Panc1 (cell line): ENCODE results near the gene TMEM203. TPM values are rescaled to one million over a fixed set of nuclear protein-coding genes. Genes with fewer than 3 reads are reported as not detected.

ENCODE experiments used
- ATAC-seq: fragments of 200-7000 bp; cut with Tn5 transposase; 2 replicates; pipeline ENCODE4 v1.9.1; 2020; ENCODE audit warnings: mild to moderate bottlenecking, moderate library complexity
- BruUV-seq: library from RNA; stranded (reverse); fragments of 400-500 nt; replicated peaks from 2 replicates; lab custom pipeline; 2021; lab: Mats Ljungman, UMichigan
- CTCF ChIA-PET: fragments of 300-600 bp; sonication (Branson Sonifier 250); formaldehyde crosslinking; loops from one replicate; lab custom pipeline; 2022; ENCODE audit warnings: antibody characterized with exemption; lab: Charles Lee
- POLR2A ChIA-PET: fragments of 300-600 bp; sonication (Branson Sonifier 250); formaldehyde crosslinking; loops from one replicate; lab custom pipeline; 2022; ENCODE audit warnings: antibody characterized with exemption; lab: Charles Lee
- DNase-seq: peaks from one replicate; pipeline ENCODE4 v3.0.0-alpha.2; 2010; ENCODE audit warnings: low read depth, low spot score
- H3K27ac ChIP-seq: 2 replicates; pipeline ENCODE4 v1.5.1; 2011; ENCODE audit warnings: mild to moderate bottlenecking, low read length, inconsistent platforms
- H3K27me3 ChIP-seq: fragments of 200-500 bp; sonication (Bioruptor generic); 2 replicates; pipeline ENCODE4 v1.6.0; 2014; ENCODE audit warnings: low read length, inconsistent platforms; ENCODE audit not compliant: control insufficient read depth, insufficient read depth
- H3K36me3 ChIP-seq: fragments of 200-500 bp; sonication (Bioruptor generic); 2 replicates; pipeline ENCODE4 v1.5.1; 2014; ENCODE audit warnings: inconsistent platforms, mild to moderate bottlenecking, low read length, moderate library complexity; ENCODE audit not compliant: control insufficient read depth, insufficient read depth
- H3K4me1 ChIP-seq: 2 replicates; pipeline ENCODE4 v1.5.1; 2011; ENCODE audit warnings: inconsistent platforms, mild to moderate bottlenecking, low read length, moderate library complexity; ENCODE audit not compliant: control insufficient read depth, insufficient read depth
- H3K4me3 ChIP-seq, 2 experiments: 2 replicates each; pipeline ENCODE4 v1.5.1; 2011 to 2012; ENCODE audit warnings: low read depth in 2 of 2, low read length in 2 of 2, mild to moderate bottlenecking in 2 of 2, inconsistent platforms in 1 of 2, moderate library complexity in 1 of 2
- H3K9me3 ChIP-seq: fragments of 200-500 bp; sonication (Bioruptor generic); 2 replicates; pipeline ENCODE4 v1.5.1; 2014; ENCODE audit warnings: low read depth, mild to moderate bottlenecking, inconsistent platforms, low read length, moderate library complexity; ENCODE audit not compliant: control insufficient read depth, insufficient read depth
- CTCF ChIP-seq: fragments of 450-650 bp; IDR thresholded peaks from 2 replicates; pipeline ENCODE4 v1.5.1; 2017; ENCODE audit warnings: mild to moderate bottlenecking
- POLR2AphosphoS5 ChIP-seq: IDR thresholded peaks from 2 replicates; pipeline ENCODE4 v1.6.1; 2012; ENCODE audit warnings: mild to moderate bottlenecking, low read depth, low read length, moderate library complexity
- REST ChIP-seq, 2 experiments: IDR thresholded peaks; 2 replicates each; pipeline ENCODE4 v1.6.1; 2011 to 2012; ENCODE audit warnings: low read depth in 2 of 2, control low read depth in 1 of 2, low read length in 1 of 2, mild to moderate bottlenecking in 1 of 2, moderate library complexity in 1 of 2; ENCODE audit not compliant: insufficient read depth in 1 of 2
- SIN3A ChIP-seq: IDR thresholded peaks from 2 replicates; pipeline ENCODE4 v1.6.1; 2012; ENCODE audit warnings: low read depth, mild to moderate bottlenecking, low read length, moderate library complexity, borderline replicate concordance; ENCODE audit not compliant: insufficient read depth
- TCF7L2 ChIP-seq: IDR thresholded peaks from 2 replicates; pipeline ENCODE4 v1.6.1; 2011; ENCODE audit warnings: mild to moderate bottlenecking, low read depth, low read length, inconsistent platforms
- in situ Hi-C: cut with HindIII; loops from 2 replicates; pipeline ENCODE4 v1.10.0; 2016; ENCODE audit warnings: low sequenced_read_pairs, low pct_unique_long_range_greater_than_20kb
- intact Hi-C: fragments of 100-400 bp; cut with micrococcal nuclease; formaldehyde crosslinking; loops from one replicate; pipeline ENCODE4 v1.10.0; 2022; ENCODE audit not compliant: unreplicated experiment
- total RNA-seq: library from RNA; stranded (reverse); gene quantifications from one replicate; pipeline ENCODE4 v1.2.1, GENCODE V29; 2021; ENCODE audit not compliant: unreplicated experiment

The TMEM203 gene
- total RNA-seq, 1 experiment from 2014 or later = 25.4 TPM

GRCh38 chr9:137169896-137170358 is 35.5 kb downstream of the TMEM203 start, which contains the start of gene LRRC26:
Gene LRRC26 (minus strand): TSS chr9:137170051. CDS start chr9:137169943, 108 bp downstream.
- DNase-seq = no peak
- BruUV-seq = no TSS peak
- intact Hi-C loops = no loop called here
- H3K9me3 ChIP-seq = no peaks in the 10 kb centered on the region
- no peak for ATAC-seq
- peak within 1 kb of the TSS; percentile 37 to 42 for H3K4me3 ChIP-seq
- ChIA-PET POLR2A (no interaction called here), CTCF (no interaction called here)
- H3K36me3 ChIP-seq = no peaks in the 10 kb centered on the region
- no peak within 1 kb of the TSS for H3K27ac ChIP-seq
- TF ChIP-seq POLR2AphosphoS5 = no peak
- TF ChIP-seq TCF7L2 = no peak
- no peak for TF ChIP-seq REST (IDR thresholded peaks at IDR 0.05; ENCODE audit: insufficient read depth in 1 of 2, low read depth in 2 of 2, low read length in 1 of 2)
- TF ChIP-seq SIN3A = no peak
- no peak for TF ChIP-seq CTCF
- in situ Hi-C loops = no loop called here
- H3K27me3 ChIP-seq = no peaks in the 10 kb centered on the region
- peaks cover 6% of the 10 kb centered on the region for H3K4me1 ChIP-seq

GRCh38 chr9:137168904-137169856 is 36.3 kb downstream of the TMEM203 start:
- no TSS peak for BruUV-seq
- Histone ChIP-seq H3K4me1 (peaks cover 6% of the 10 kb centered on the region), H3K4me3 (peak overlapping the region; percentile 37 to 48), H3K27me3 (no peaks in the 10 kb centered on the region), H3K9me3 (no peaks in the 10 kb centered on the region), H3K27ac (no peak overlapping the region), H3K36me3 (no peaks in the 10 kb centered on the region)
- POLR2A ChIA-PET = no interaction called here
- TF ChIP-seq REST (IDR thresholded peaks at IDR 0.05; ENCODE audit: insufficient read depth in 1 of 2, low read depth in 2 of 2, low read length in 1 of 2) = peak in 1 of 2 experiments; percentile 51; a peak in 1 of 4 replicates
- TF ChIP-seq POLR2AphosphoS5 = no peak
- DNase-seq (no peak), ATAC-seq (peak; percentile 72)
- intact Hi-C loops = no loop called here
- CTCF ChIA-PET = no interaction called here
- in situ Hi-C loops = no loop called here
